Superior temporal gyrus (tissue), 1 donor: ENCODE data around the gene MRPL52.
"Not testable (repeated sequence)": the region's sequence is repeated elsewhere in the genome, so short reads cannot be mapped to it uniquely, and the experiment has no call there.

Experiments
- DNase-seq: peaks from one replicate; pipeline ENCODE4 v3.0.0-alpha.2; 2016; ENCODE audit errors: extremely low spot score

Gene MRPL52

GRCh38 chr14:22829661-22830442 is at the start of gene MRPL52:
TSS of gene MRPL52 (plus strand) at chr14:22829887. CDS start at chr14:22829913, 26 bp downstream.
- DNase-seq = peak; percentile 98

- no peak for DNase-seq
Measured at GRCh38 chr14:22780105-22780679, 49.5 kb upstream of the MRPL52 start.

GRCh38 chr14:22780941-22781300 is 48.8 kb upstream of the MRPL52 start:
- DNase-seq = no peak

GRCh38 chr14:22781301-22781991 is 48.2 kb upstream of the MRPL52 start:
- DNase-seq = no peak

- DNase-seq = no peak
Measured at GRCh38 chr14:22786685-22787084, 43.0 kb upstream of the MRPL52 start.

GRCh38 chr14:22791301-22791700 is 38.4 kb upstream of the MRPL52 start:
- no peak for DNase-seq

- no peak for DNase-seq
Measured at GRCh38 chr14:22792158-22792557, 37.5 kb upstream of the MRPL52 start.

- DNase-seq = not testable (repeated sequence)
Measured at GRCh38 chr14:22793550-22793949, 36.1 kb upstream of the MRPL52 start.

GRCh38 chr14:22793976-22794375 is 35.7 kb upstream of the MRPL52 start:
- no peak for DNase-seq

GRCh38 chr14:22794551-22794951 is 35.1 kb upstream of the MRPL52 start:
- DNase-seq = no peak

- DNase-seq = no peak
Measured at GRCh38 chr14:22796087-22796707, 33.5 kb upstream of the MRPL52 start.

GRCh38 chr14:22797017-22797917 is 32.4 kb upstream of the MRPL52 start:
- no peak for DNase-seq

- DNase-seq = no peak
Measured at GRCh38 chr14:22798528-22798927, 31.2 kb upstream of the MRPL52 start.

GRCh38 chr14:22800346-22800745 is 29.3 kb upstream of the MRPL52 start:
- DNase-seq = no peak

GRCh38 chr14:22801716-22802115 is 28.0 kb upstream of the MRPL52 start:
- no peak for DNase-seq

GRCh38 chr14:22802860-22803686 is 26.6 kb upstream of the MRPL52 start:
- no peak for DNase-seq

- DNase-seq = no peak
Measured at GRCh38 chr14:22803687-22803974, 26.1 kb upstream of the MRPL52 start.

- DNase-seq = not testable (repeated sequence)
Measured at GRCh38 chr14:22805235-22805634, 24.5 kb upstream of the MRPL52 start.

- DNase-seq = no peak
Measured at GRCh38 chr14:22807432-22808087, 22.1 kb upstream of the MRPL52 start.
